H1 (cell line): ENCODE results near the gene CXCL12. TPM values are rescaled to one million over a fixed set of nuclear protein-coding genes. Genes with fewer than 3 reads are reported as not detected.

ENCODE experiments used
- CTCF ChIA-PET: fragments of 300-600 bp; sonication (Branson Sonifier 250); formaldehyde crosslinking; loops from one replicate; lab custom pipeline; 2021; ENCODE audit not compliant: partially characterized antibody; lab: Charles Lee
- POLR2A ChIA-PET: fragments of 300-600 bp; sonication (Branson Sonifier 250); formaldehyde crosslinking; loops from one replicate; lab custom pipeline; 2021; ENCODE audit warnings: inconsistent platforms; ENCODE audit not compliant: partially characterized antibody; lab: Charles Lee
- DNase-seq, 2 experiments: peaks; one replicate each; pipeline versions ENCODE4 v3.0.0 to v3.0.0-alpha.2; 2010 to 2022; ENCODE audit warnings: low spot score in 2 of 2, low read depth in 1 of 2, mixed read lengths in 1 of 2
- FAIRE-seq: peaks from 2 replicates; lab custom pipeline; 2011; peaks lifted over from hg19 to GRCh38; lab: Jason Lieb, UNC
- H2AFZ ChIP-seq: 2 replicates; pipeline ENCODE4 v1.8.1; 2012; ENCODE audit warnings: low read length, inconsistent platforms
- H2AK5ac ChIP-seq: 2 replicates; pipeline ENCODE4 v1.6.1; 2013; ENCODE audit warnings: low read depth, low read length
- H2BK120ac ChIP-seq: replicated peaks from 2 replicates; pipeline ENCODE3; 2013; ENCODE audit warnings: low read depth, low read length, inconsistent platforms
- H2BK12ac ChIP-seq: 2 replicates; pipeline ENCODE4 v1.6.1; 2013; ENCODE audit warnings: low read depth, low read length
- H2BK15ac ChIP-seq: 2 replicates; pipeline ENCODE4 v1.6.1; 2013; ENCODE audit warnings: low read length
- H2BK20ac ChIP-seq: 2 replicates; pipeline ENCODE4 v1.6.1; 2013; ENCODE audit warnings: low read length
- H2BK5ac ChIP-seq: 2 replicates; pipeline ENCODE4 v1.6.1; 2013; ENCODE audit warnings: low read depth, low read length
- H3K14ac ChIP-seq: 2 replicates; pipeline ENCODE4 v1.6.1; 2013; ENCODE audit warnings: inconsistent platforms; ENCODE audit not compliant: insufficient read length
- H3K18ac ChIP-seq: 2 replicates; pipeline ENCODE4 v1.6.1; 2013; ENCODE audit warnings: low read length; ENCODE audit errors: extremely low read depth
- H3K23ac ChIP-seq: 2 replicates; pipeline ENCODE4 v1.6.1; 2013; ENCODE audit warnings: inconsistent platforms; ENCODE audit not compliant: insufficient read length
- H3K23me2 ChIP-seq: 2 replicates; pipeline ENCODE4 v1.6.1; 2013; ENCODE audit warnings: low read depth, low read length
- H3K27ac ChIP-seq: 2 replicates; pipeline ENCODE4 v1.6.1; 2011; ENCODE audit warnings: low read depth, low read length, inconsistent platforms
- H3K27me3 ChIP-seq, 4 experiments: replicated peaks in 1 of 4; 1 replicate in 1 of 4; 2 replicates in 3 of 4; pipeline versions ENCODE4 v1.6.1 to v1.8.1; 2011 to 2013; ENCODE audit warnings: low read length in 3 of 4, mild to moderate bottlenecking in 3 of 4, inconsistent platforms in 2 of 4, mixed read lengths in 2 of 4, moderate library complexity in 1 of 4; ENCODE audit not compliant: control insufficient read depth in 3 of 4, insufficient read depth in 3 of 4; ENCODE audit errors: extremely low read depth in 1 of 4
- H3K36me3 ChIP-seq, 4 experiments: 2 replicates each; pipeline versions ENCODE4 v1.6.1 to v1.8.1; 2011 to 2013; ENCODE audit warnings: mild to moderate bottlenecking in 4 of 4, low read length in 3 of 4, moderate library complexity in 2 of 4, control low read depth in 1 of 4, inconsistent platforms in 1 of 4; ENCODE audit not compliant: insufficient read depth in 4 of 4, control insufficient read depth in 2 of 4
- H3K4ac ChIP-seq: replicated peaks from 2 replicates; pipeline ENCODE3; 2013; ENCODE audit warnings: low read length, low read depth, mixed read lengths, inconsistent platforms; ENCODE audit not compliant: insufficient read length
- H3K4me1 ChIP-seq, 4 experiments: replicated peaks in 1 of 4; 1 replicate in 1 of 4; 2 replicates in 3 of 4; pipeline versions ENCODE4 v1.6.1 to v1.8.1; 2011 to 2013; ENCODE audit warnings: low read length in 3 of 4, inconsistent platforms in 2 of 4, mixed read lengths in 1 of 4; ENCODE audit not compliant: insufficient read depth in 4 of 4, control insufficient read depth in 3 of 4
- H3K4me2 ChIP-seq, 2 experiments: 2 replicates each; pipeline versions ENCODE4 v1.6.1 to v1.8.1; 2011 to 2013; ENCODE audit warnings: low read depth in 2 of 2, low read length in 2 of 2, control low read depth in 1 of 2, inconsistent platforms in 1 of 2, mild to moderate bottlenecking in 1 of 2; ENCODE audit not compliant: insufficient read depth in 1 of 2
- H3K4me3 ChIP-seq, 4 experiments: fragments of 200-600, 300-600 bp in 1 of 4; sonication (generic), shearing (Covaris generic), sonication (Bioruptor Twin) in 1 of 4; 2 replicates each; pipeline versions ENCODE4 v1.5.1 to v1.8.1; 2011 to 2016; ENCODE audit warnings: low read length in 4 of 4, low read depth in 3 of 4, control low read depth in 2 of 4, inconsistent platforms in 2 of 4, mild to moderate bottlenecking in 2 of 4, mixed read lengths in 1 of 4, moderate library complexity in 1 of 4; ENCODE audit not compliant: insufficient read depth in 2 of 4; ENCODE audit errors: extremely low read depth in 1 of 4
- H3K56ac ChIP-seq: replicated peaks from 2 replicates; pipeline ENCODE3; 2013; ENCODE audit warnings: low read depth, mild to moderate bottlenecking, mixed read lengths, low read length, inconsistent platforms; ENCODE audit not compliant: insufficient read length
- H3K79me1 ChIP-seq: 2 replicates; pipeline ENCODE4 v1.6.1; 2013; ENCODE audit warnings: low read depth, low read length, control low read depth
- H3K79me2 ChIP-seq, 2 experiments: 2 replicates each; pipeline versions ENCODE4 v1.6.1 to v1.8.1; 2012 to 2013; ENCODE audit warnings: low read length in 2 of 2, mild to moderate bottlenecking in 2 of 2, inconsistent platforms in 1 of 2; ENCODE audit not compliant: insufficient read depth in 2 of 2, control insufficient read depth in 1 of 2
- H3K9ac ChIP-seq, 4 experiments: replicated peaks in 1 of 4; 1 replicate in 1 of 4; 2 replicates in 3 of 4; pipeline versions ENCODE4 v1.6.1 to v1.8.1; 2011 to 2013; ENCODE audit warnings: low read depth in 3 of 4, low read length in 3 of 4, control low read depth in 2 of 4, mild to moderate bottlenecking in 2 of 4, moderate library complexity in 2 of 4, inconsistent platforms in 1 of 4; ENCODE audit errors: extremely low read depth in 1 of 4
- H3K9me3 ChIP-seq, 2 experiments: 2 replicates each; pipeline versions ENCODE4 v1.6.1 to v1.8.1; 2012 to 2013; ENCODE audit warnings: mild to moderate bottlenecking in 2 of 2, moderate library complexity in 2 of 2, control low read depth in 1 of 2, inconsistent platforms in 1 of 2, low read depth in 1 of 2, low read length in 1 of 2, mixed read lengths in 1 of 2; ENCODE audit not compliant: insufficient read depth in 2 of 2
- H4K20me1 ChIP-seq, 2 experiments: replicated peaks in 1 of 2; 2 replicates each; pipeline versions ENCODE3 to v1.8.1; 2011 to 2013; ENCODE audit warnings: inconsistent platforms in 2 of 2, low read length in 2 of 2, mild to moderate bottlenecking in 1 of 2; ENCODE audit not compliant: insufficient read depth in 2 of 2, control insufficient read depth in 1 of 2
- H4K5ac ChIP-seq: 2 replicates; pipeline ENCODE4 v1.6.1; 2013; ENCODE audit warnings: low read length, low read depth, mixed read lengths, inconsistent platforms; ENCODE audit not compliant: insufficient read length
- H4K8ac ChIP-seq: 2 replicates; pipeline ENCODE4 v1.8.0; 2013; ENCODE audit warnings: mild to moderate bottlenecking, moderate library complexity, low read length, inconsistent platforms; ENCODE audit not compliant: insufficient read depth; ENCODE audit errors: extremely low read depth
- H4K91ac ChIP-seq: replicated peaks from 2 replicates; pipeline ENCODE3; 2013; ENCODE audit warnings: low read length, mixed read lengths, inconsistent platforms; ENCODE audit not compliant: insufficient read length
- CBX5 ChIP-seq: fragments of 300-800, 300-1000 bp; sonication (generic); IDR thresholded peaks from 2 replicates; pipeline ENCODE4 v1.7.1; 2016; ENCODE audit warnings: antibody characterized with exemption, low read length, low read depth
- CBX8 ChIP-seq: fragments of 300-800, 300-1000 bp; sonication (generic); IDR thresholded peaks from 2 replicates; pipeline ENCODE4 v1.7.1; 2016; ENCODE audit warnings: low read depth, low read length, borderline replicate concordance
- CTBP2 ChIP-seq: IDR thresholded peaks from 2 replicates; pipeline ENCODE4 v1.7.0; 2011; ENCODE audit warnings: borderline replicate concordance, mild to moderate bottlenecking, moderate library complexity, mixed read lengths, low read length; ENCODE audit not compliant: insufficient read depth, insufficient read length
- HDAC6 ChIP-seq: IDR thresholded peaks from one replicate; pipeline ENCODE4 v1.7.1; 2012; ENCODE audit warnings: low read depth, mild to moderate bottlenecking, inconsistent platforms, low read length, moderate library complexity
- JUND ChIP-seq: IDR thresholded peaks from 2 replicates; pipeline ENCODE4 v1.6.1; 2011; ENCODE audit warnings: mild to moderate bottlenecking, improper control_type of control experiment, low read length
- SP4 ChIP-seq: IDR thresholded peaks from 2 replicates; pipeline ENCODE4 v1.6.1; 2012; ENCODE audit warnings: low read length, inconsistent platforms
- TAF1 ChIP-seq: IDR thresholded peaks from 2 replicates; pipeline ENCODE4 v1.6.1; 2011; ENCODE audit warnings: mild to moderate bottlenecking, low read depth, low read length
- TBP ChIP-seq: IDR thresholded peaks from 2 replicates; pipeline ENCODE4 v1.6.1; 2011; ENCODE audit warnings: low read depth, low read length, improper control_type of control experiment
- TEAD4 ChIP-seq: IDR thresholded peaks from 2 replicates; pipeline ENCODE4 v1.6.1; 2012; ENCODE audit warnings: low read depth, low read length, inconsistent platforms, mixed read lengths
- WGBS, 2 experiments: shearing (Covaris generic) in 1 of 2; methylation state at CpG; one replicate each; pipeline versions ENCODE4 v1.1.6 to v1.1.7; 2013 to 2015; ENCODE audit warnings: low lambda C conversion rate in 2 of 2, mixed read lengths in 2 of 2, inconsistent platforms in 1 of 2, low coverage in 1 of 2, missing lambda C conversion rate in 1 of 2; ENCODE audit not compliant: insufficient replicate concordance in 2 of 2, insufficient coverage in 1 of 2, insufficient read length in 1 of 2; ENCODE audit errors: extremely low coverage in 1 of 2, missing lambda C conversion rate in 1 of 2; 5-methylcytosine and 5-hydroxymethylcytosine counted together
- polyA plus RNA-seq, 7 experiments: library from polyadenylated mRNA; depleted of rRNA in 3 of 7; stranded (reverse) in 5 of 7; unstranded in 2 of 7; fragments of >200 nt in 5 of 7; fragments of 200-250 nt in 2 of 7; gene quantifications; 1 replicate in 5 of 7; 2 replicates in 1 of 7; 4 replicates in 1 of 7; pipeline versions ENCODE4 v1.2.1 to v1.2.3, GENCODE V29; 2011 to 2013; ENCODE audit warnings: missing spikeins in 2 of 7, mixed read lengths in 2 of 7
- total RNA-seq: library from RNA; stranded (reverse); fragmentation: NEBNext Ultra II Directional; extraction: Animal tissue kit (Norgen Biotek cat#: 25700); gene quantifications from 2 replicates; pipeline ENCODE4 v1.2.1, GENCODE V29; 2021

CXCL12 gene
- total and polyA plus RNA-seq, 2 of the 8 experiments (the other 6 are each of a cell fraction or from before 2014, with no cell fraction given) = 51.4 to 53.8 TPM

GRCh38 chr10:44334091-44334490, 50.8 kb downstream of the CXCL12 start:
- no peak overlapping the region for H2AK5ac ChIP-seq
- no peak overlapping the region for H2BK15ac ChIP-seq
- H3K4ac ChIP-seq = no peak overlapping the region
- ChIA-PET CTCF (interaction anchor here (0.6 to 3.0 kb wide), 7 partner anchors 9 to 381 kb away, joined by 3 to 15 read pairs (median 5); no protein-coding TSS in a partner anchor), POLR2A (interaction anchor here (0.8 kb wide), 1 partner anchor 668 kb away, joined by 3 read pairs; no protein-coding TSS in a partner anchor)
- no peaks in the 10 kb centered on the region for H3K36me3 ChIP-seq
- H2AFZ ChIP-seq = no peak overlapping the region
- H3K9ac ChIP-seq = no peak overlapping the region
- no peaks in the 10 kb centered on the region for H3K9me3 ChIP-seq
- H3K79me1 ChIP-seq = no peaks in the 10 kb centered on the region
- H2BK12ac ChIP-seq = no peak overlapping the region
- WGBS, 2 experiments = 92% methylated on average over 6 of the region's 6 CpGs; no CpG with 5 or more reads in 1 of the 2 experiments
- no peaks in the 10 kb centered on the region for H4K20me1 ChIP-seq
- no peak for FAIRE-seq
- H3K27me3 ChIP-seq = no peaks in the 10 kb centered on the region
- H3K18ac ChIP-seq = no peak overlapping the region
- H3K4me1 ChIP-seq = peaks cover 0 to 5% (median 2%) of the 10 kb centered on the region in 4 experiments; a peak in 2 of 7 replicates
- H2BK120ac ChIP-seq = no peak overlapping the region
- H4K8ac ChIP-seq = no peak overlapping the region; the same call in 1 of the 2 replicates
- H4K5ac ChIP-seq = no peak overlapping the region
- no peak overlapping the region for H3K56ac ChIP-seq
- no peaks in the 10 kb centered on the region for H3K79me2 ChIP-seq
- no peak overlapping the region for H3K23ac ChIP-seq
- no peak overlapping the region for H3K27ac ChIP-seq
- no peaks in the 10 kb centered on the region for H3K23me2 ChIP-seq
- no peak overlapping the region for H3K14ac ChIP-seq
- no peak overlapping the region for H2BK5ac ChIP-seq
- H3K4me3 ChIP-seq = no peak overlapping the region
- H4K91ac ChIP-seq = no peak overlapping the region
- H3K4me2 ChIP-seq = no peak overlapping the region
- DNase-seq = no peak
- H2BK20ac ChIP-seq = no peak overlapping the region
- TF ChIP-seq SP4 (no peak), TEAD4 (no peak), TAF1 (no peak), HDAC6 (no peak), JUND (no peak), CBX5 (no peak), CBX8 (no peak), TBP (no peak), CTBP2 (no peak)
